Gastrocnemius medialis (tissue), 4 donors: ENCODE measurements around the gene ADGRD2.

Source experiments
- CTCF ChIP-seq, 5 experiments: fragments of 450-650 bp in 3 of 5; fragments of 200-600 bp in 2 of 5; sonication (generic) in 2 of 5; IDR thresholded peaks in 4 of 5; conservative IDR thresholded peaks in 1 of 5; 1 replicate in 4 of 5; 2 replicates in 1 of 5; pipeline ENCODE4 v1.5.1; 2016 to 2019; ENCODE audit warnings: antibody characterized with exemption in 5 of 5, mild to moderate bottlenecking in 3 of 5, moderate library complexity in 3 of 5
- POLR2A ChIP-seq, 2 donors: fragments of 450-650 bp; IDR thresholded peaks; one replicate each; pipeline ENCODE4 v1.6.1; 2017; ENCODE audit warnings: antibody characterized with exemption in 2 of 2, mild to moderate bottlenecking in 2 of 2, moderate library complexity in 2 of 2

- TF ChIP-seq CTCF (IDR thresholded peaks at IDR 0.05 in 4 of 5, conservative IDR thresholded peaks at IDR 0.05 in 1 of 5): no peak
- TF ChIP-seq POLR2A (IDR thresholded peaks at IDR 0.05): no peak
Observed at GRCh38 chr9:124423591-124423990, 26.7 kb upstream of the ADGRD2 start.
